ENCODE data around the gene PDE12. TPM values are rescaled to one million over a fixed set of nuclear protein-coding genes. Genes with fewer than 3 reads are reported as not detected.

PDE12 gene
- total and polyA plus RNA-seq, 2 of the 13 experiments (the other 11 are each of a cell fraction or from before 2014, with no cell fraction given): 9.0 to 17.8 TPM

GRCh38 chr3:57556459-57557084 lies 498 bp downstream of the PDE12 start (continued):
- peak; percentile 4; the same call in 1 of the 2 replicates for TF ChIP-seq ZNF343 (CRISPR knock-in tag; IDR thresholded peaks at IDR 0.05)
- TF ChIP-seq HNF4A (CRISPR knock-in tag; IDR thresholded peaks at IDR 0.05): no peak
- 0 out of 2 replicates have a peak, but pooled peaks have one; percentile 21 for TF ChIP-seq ZNF563 (CRISPR knock-in tag; IDR thresholded peaks at IDR 0.05)
- 0 out of 2 replicates have a peak, but pooled peaks have one; percentile 66 for TF ChIP-seq NFE2L1 (CRISPR knock-in tag; IDR thresholded peaks at IDR 0.05; ENCODE audit: borderline replicate concordance)
- TF ChIP-seq NCOA5 (CRISPR knock-in tag; IDR thresholded peaks at IDR 0.05): no peak

GRCh38 chr3:57557085-57557537 lies 1.0 kb downstream of the PDE12 start:
- CTCF ChIA-PET (ENCODE audit: low intra/inter-chr PET ratio, low total read pairs): no interaction called here
- Histone ChIP-seq H3K79me2 (ENCODE audit: insufficient read depth, low read length) (peaks cover 50% of the 10 kb centered on the region), H4K20me1 (ENCODE audit: insufficient read depth, low read length) (no peaks in the 10 kb centered on the region), H2AFZ (ENCODE audit: low read length) (no peak overlapping the region), H3K9me3 (ENCODE audit: low read length) (no peaks in the 10 kb centered on the region), H3K36me3 (replicated peaks in 1 of 2; ENCODE audit: control insufficient read depth in 1 of 2, insufficient read depth in 2 of 2, low read length in 2 of 2) (peaks cover 0 to 3% of the 10 kb centered on the region in 2 experiments; a peak in 2 of 5 replicates), H3K9ac (ENCODE audit: insufficient read depth, low read depth, low read length) (peak overlapping the region; percentile 94), H3K4me3 (replicated peaks in 1 of 3; ENCODE audit: insufficient read depth in 1 of 3, low read depth in 2 of 3, low read length in 3 of 3) (peak overlapping the region; percentile 78 to 82 (median 80)), H3K4me1 (ENCODE audit: insufficient read depth, low read length) (peaks cover 38% of the 10 kb centered on the region), H3K27ac (ENCODE audit: extremely low read length, insufficient read depth, low read length) (peak overlapping the region; percentile 92), H3K27me3 (ENCODE audit: control insufficient read depth in 1 of 2, insufficient read depth in 2 of 2, low read length in 2 of 2) (no peaks in the 10 kb centered on the region; a peak in 1 of 5 replicates), H3K4me2 (ENCODE audit: low read depth, low read length) (peak overlapping the region; percentile 98)
- FAIRE-seq (no peak), ATAC-seq (peak; percentile 64), DNase-seq (ENCODE audit: low spot score) (peak; percentile 46)
- WGBS (ENCODE audit: low lambda C conversion rate): 0% methylated on average over 17 of the region's 29 CpGs
- no TSS peak for BruUV-seq (replicated peaks)
- intact Hi-C loops (cut with micrococcal nuclease; ENCODE audit: unreplicated experiment) (loop anchor here (2.0 to 5.0 kb wide), 2 partner anchors 40 to 160 kb away; partner anchors contain the start of gene ARF4), in situ Hi-C loops (cut with HindIII; ENCODE audit: extremely low pct_ligation_motif_present, low pct_unique_long_range_greater_than_20kb) (loop anchor here (10.0 kb wide), 1 partner anchor 162 kb away; no protein-coding TSS in a partner anchor)
- POLR2A ChIA-PET: interaction anchor here (0.6 to 3.3 kb wide), 5 partner anchors 11 to 700 kb away, joined by 3 to 36 read pairs (median 9); partner anchors contain the start of gene ARF4
- TF ChIP-seq STAG1 (CRISPR knock-in tag; IDR thresholded peaks at IDR 0.05) (peak; percentile 12; the same call in 1 of the 2 replicates), ZNF225 (CRISPR knock-in tag; IDR thresholded peaks at IDR 0.05) (0 out of 2 replicates have a peak, but pooled peaks have one; percentile 7), ZFP36 (IDR thresholded peaks at IDR 0.05; ENCODE audit: borderline replicate concordance, low read depth, low read length, partially characterized antibody) (no peak), SAP130 (CRISPR knock-in tag; IDR thresholded peaks at IDR 0.05; ENCODE audit: low read depth) (peak; percentile 79), THAP8 (CRISPR knock-in tag; IDR thresholded peaks at IDR 0.05; ENCODE audit: borderline replicate concordance) (0 out of 2 replicates have a peak, but pooled peaks have one; percentile 38), ARNT (IDR thresholded peaks at IDR 0.05) (no peak), SIN3B (IDR thresholded peaks at IDR 0.05; ENCODE audit: low read length) (peak; percentile 21; the same call in 1 of the 2 replicates), ZBTB7A (CRISPR knock-in tag; IDR thresholded peaks at IDR 0.05) (no peak), ZNF10 (CRISPR knock-in tag; IDR thresholded peaks at IDR 0.05; ENCODE audit: borderline replicate concordance, low read depth) (no peak), GABPA (IDR thresholded peaks at IDR 0.05; ENCODE audit: low read depth, low read length) (no peak), GABPA (CRISPR knock-in tag; IDR thresholded peaks at IDR 0.05; ENCODE audit: low read depth) (peak; percentile 16; the same call in 1 of the 2 replicates), ZBTB4 (CRISPR knock-in tag; IDR thresholded peaks at IDR 0.05; ENCODE audit: borderline replicate concordance) (0 out of 2 replicates have a peak, but pooled peaks have one; percentile 2), SIN3A (IDR thresholded peaks at IDR 0.05; ENCODE audit: borderline replicate concordance, low read depth, low read length) (peak; percentile 45; the same call in 1 of the 2 replicates), POLR2A (IDR thresholded peaks at IDR 0.05; ENCODE audit: insufficient read depth in 1 of 2, low read depth in 2 of 2, low read length in 2 of 2) (peak in 1 of 2 experiments; percentile 58; a peak in 2 of 4 replicates), MAX (IDR thresholded peaks at IDR 0.05) (peak; percentile 45; the same call in 1 of the 2 replicates)

Data from HepG2 (cell line).